K562 (cell line): Measurements from ENCODE around the gene PLEKHH3. TPM values are rescaled to one million over a fixed set of nuclear protein-coding genes. Genes with fewer than 3 reads are reported as not detected.

ENCODE experiments used
- CTCF ChIP-seq, 3 experiments: IDR thresholded peaks in 2 of 3; conservative IDR thresholded peaks in 1 of 3; 2 replicates each; pipeline ENCODE4 v1.5.1; 2011 to 2012; ENCODE audit warnings: low read length in 3 of 3, mild to moderate bottlenecking in 3 of 3, control low read depth in 2 of 3, improper control_type of control experiment in 1 of 3, inconsistent platforms in 1 of 3, low read depth in 1 of 3, mixed read lengths in 1 of 3, moderate library complexity in 1 of 3; ENCODE audit not compliant: insufficient read depth in 2 of 3
- ETS2 ChIP-seq: IDR thresholded peaks from 2 replicates; pipeline ENCODE4 v1.6.1; 2016; ENCODE audit warnings: borderline replicate concordance, missing genetic modification characterization, mild to moderate bottlenecking, moderate library complexity, missing compliant biosample characterization; ENCODE audit not compliant: poor library complexity, severe bottlenecking
- FOXA1 ChIP-seq: fragments of 450-650 bp; IDR thresholded peaks from 2 replicates; pipeline ENCODE4 v1.6.1; 2016; ENCODE audit warnings: mild to moderate bottlenecking, borderline replicate concordance
- FOXK1 ChIP-seq: sonication (generic); formaldehyde crosslinking; IDR thresholded peaks from 2 replicates; pipeline ENCODE4 v1.8.0; 2022; ENCODE audit warnings: missing genetic modification reagents, mild to moderate bottlenecking, borderline replicate concordance
- HINFP ChIP-seq: fragments of 450-650 bp; conservative IDR thresholded peaks from 2 replicates; pipeline ENCODE4 v1.6.1; 2016; ENCODE audit warnings: missing genetic modification characterization, low read depth, mild to moderate bottlenecking, control low read depth, missing compliant biosample characterization
- IRF1 ChIP-seq: sonication (generic); formaldehyde crosslinking; IDR thresholded peaks from 2 replicates; pipeline ENCODE4 v1.8.0; 2022; ENCODE audit warnings: missing genetic modification reagents, mild to moderate bottlenecking, borderline replicate concordance
- KAT8 ChIP-seq: fragments of 450-650 bp; IDR thresholded peaks from 2 replicates; pipeline ENCODE4 v1.6.1; 2016; ENCODE audit warnings: low read depth, mild to moderate bottlenecking
- NR3C1 ChIP-seq: sonication (generic); formaldehyde crosslinking; IDR thresholded peaks from 2 replicates; pipeline ENCODE4 v1.8.1; 2022; ENCODE audit warnings: missing genetic modification reagents
- PHF8 ChIP-seq: fragments of 200-600 bp; sonication (generic); IDR thresholded peaks from 2 replicates; pipeline ENCODE4 v1.6.1; 2012; ENCODE audit warnings: mixed run types, mild to moderate bottlenecking, inconsistent platforms, low read length, moderate library complexity, borderline replicate concordance
- POLR2AphosphoS2 ChIP-seq: IDR thresholded peaks from 2 replicates; pipeline ENCODE4 v1.6.1; 2012; ENCODE audit warnings: low read length, improper control_type of control experiment
- SMARCB1 ChIP-seq: IDR thresholded peaks from 2 replicates; pipeline ENCODE4 v1.6.1; 2011; ENCODE audit warnings: improper control_type of control experiment, low read depth; ENCODE audit not compliant: insufficient read length
- STAT6 ChIP-seq: sonication (generic); formaldehyde crosslinking; IDR thresholded peaks from 2 replicates; pipeline ENCODE4 v1.8.1; 2023; ENCODE audit warnings: mild to moderate bottlenecking, missing genetic modification reagents
- XRCC3 ChIP-seq: fragments of 450-650 bp; IDR thresholded peaks from 2 replicates; pipeline ENCODE4 v1.6.1; 2017; ENCODE audit warnings: mild to moderate bottlenecking, moderate library complexity
- ZBTB5 ChIP-seq: fragments of 450-650 bp; IDR thresholded peaks from 2 replicates; pipeline ENCODE4 v1.6.1; 2017; ENCODE audit warnings: antibody characterized with exemption
- ZBTB7A ChIP-seq: IDR thresholded peaks from 2 replicates; pipeline ENCODE4 v1.6.1; 2011; ENCODE audit warnings: low read depth, mild to moderate bottlenecking, low read length, moderate library complexity, borderline replicate concordance; ENCODE audit not compliant: control insufficient read depth
- ZEB2 ChIP-seq: fragments of 450-650 bp; IDR thresholded peaks from 2 replicates; pipeline ENCODE4 v1.6.1; 2016
- ZFX ChIP-seq: sonication (generic); formaldehyde crosslinking; IDR thresholded peaks from 2 replicates; pipeline ENCODE4 v1.8.0; 2022; ENCODE audit warnings: mild to moderate bottlenecking, missing genetic modification reagents, moderate library complexity
- ZNF311 ChIP-seq: fragments of 250-450 bp; sonication (Bioruptor Pico); IDR thresholded peaks from 2 replicates; pipeline ENCODE4 v1.4.0; 2020; ENCODE audit warnings: mild to moderate bottlenecking, moderate library complexity
- ZNF583 ChIP-seq: fragments of 250-450 bp; sonication (Bioruptor Pico); IDR thresholded peaks from 2 replicates; pipeline ENCODE4 v1.4.0; 2020
- ZNF717 ChIP-seq: fragments of 250-450 bp; sonication (Bioruptor Pico); IDR thresholded peaks from 2 replicates; pipeline ENCODE4 v1.5.0; 2021
- polyA plus RNA-seq, 8 experiments: library from polyadenylated mRNA; depleted of rRNA in 4 of 8; stranded (reverse) in 5 of 8; unstranded in 3 of 8; fragments of >200 nt; fragmentation: Nextera tagmentation in 2 of 8; fragmentation: Illumina TruSeq in 1 of 8; extraction: Ambion mirVana in 2 of 8; extraction: Trizol in 1 of 8; gene quantifications; 2 replicates each; pipeline versions ENCODE4 v1.2.1 to v1.2.3, GENCODE V29; 2011 to 2014; ENCODE audit warnings: inconsistent platforms in 1 of 8, missing spikeins in 1 of 8
- total RNA-seq, 7 experiments: library from RNA; depleted of rRNA in 6 of 7; stranded (reverse); fragments of >200 nt in 6 of 7; fragmentation: Illumina TruSeq in 2 of 7; extraction: Trizol in 2 of 7; gene quantifications; 2 replicates each; pipeline versions ENCODE4 v1.2.1 to v1.2.3, GENCODE V29; 2011 to 2021; ENCODE audit warnings: low replicate concordance in 1 of 7

PLEKHH3 gene
- total and polyA plus RNA-seq, 9 of the 15 experiments (the other 6 are each of a cell fraction or from before 2014, with no cell fraction given): 0.58 to 34.5 (median 5.0) TPM

DNA sequence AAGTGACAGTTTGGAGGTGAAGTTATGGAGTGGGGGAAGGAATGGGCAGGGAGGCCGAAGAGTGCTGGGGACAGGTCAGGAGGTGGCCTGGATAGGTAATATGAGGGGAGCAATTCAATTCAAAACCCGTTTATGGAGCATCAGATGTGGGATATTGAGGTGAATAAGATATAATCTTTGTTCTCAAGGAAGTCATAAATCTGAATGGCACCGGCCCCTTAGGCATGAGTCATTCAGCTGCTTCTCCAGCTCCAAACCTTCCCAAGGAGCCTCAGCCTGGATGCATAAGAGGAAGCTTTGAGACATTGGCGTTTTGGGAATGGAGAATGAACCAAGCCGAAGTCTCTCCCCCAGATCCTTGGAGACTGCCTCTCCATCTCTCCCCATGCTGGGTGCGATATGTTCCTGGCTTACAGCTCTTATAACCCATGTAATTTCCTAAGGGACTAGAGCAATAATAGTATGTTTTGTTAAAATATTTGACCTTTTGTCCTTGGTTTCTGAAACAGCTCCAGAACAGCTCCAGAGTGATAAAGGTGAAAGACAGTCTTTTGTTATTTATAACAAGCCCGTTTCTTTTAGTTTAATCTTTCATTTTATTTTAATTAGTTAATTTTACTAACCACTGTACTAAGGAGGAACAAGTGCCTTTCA, 16.0 kb downstream of the PLEKHH3 start (continued):
- TF ChIP-seq NR3C1 (no peak), ZEB2 (peak; percentile 71), HINFP (tag) (no peak), IRF1 (no peak), ZBTB7A (no peak), PHF8 (no peak), CTCF (IDR thresholded peaks at IDR 0.05 in 2 of 3, conservative IDR thresholded peaks at IDR 0.05 in 1 of 3; ENCODE audit: insufficient read depth in 2 of 3, low read depth in 1 of 3, low read length in 3 of 3) (no peak), ZNF717 (CRISPR knock-in tag) (no peak), ZNF583 (CRISPR knock-in tag) (no peak), ETS2 (tag) (no peak), KAT8 (no peak), SMARCB1 (no peak), FOXA1 (no peak), ZBTB5 (no peak), STAT6 (CRISPR knock-in tag) (no peak), FOXK1 (no peak), POLR2AphosphoS2 (no peak), XRCC3 (no peak), ZNF311 (CRISPR knock-in tag) (no peak), ZFX (CRISPR knock-in tag) (no peak)
